Small intestine (tissue), 7 donors: Measurements from ENCODE around the gene LAMA2. TPM values are rescaled to one million over a fixed set of nuclear protein-coding genes. Genes with fewer than 3 reads are reported as not detected.
A peak's percentile ranks its signal among the peaks of the same experiment; 100 is the strongest.

ENCODE experiments used
- DNase-seq, 2 donors: peaks; one replicate each; pipeline versions ENCODE4 v3.0.0 to v3.0.0-alpha.2; 2013
- FAIRE-seq: peaks from 2 replicates; lab custom pipeline; 2012; peaks lifted over from hg19 to GRCh38; lab: Jason Lieb, UNC
- H3K27ac ChIP-seq, 3 donors: one replicate each; pipeline ENCODE4 v1.5.1; 2013; ENCODE audit warnings: low read length in 2 of 3, mild to moderate bottlenecking in 2 of 3, control low read depth in 1 of 3, inconsistent platforms in 1 of 3, low read depth in 1 of 3, moderate library complexity in 1 of 3
- H3K27me3 ChIP-seq, 3 donors: one replicate each; pipeline ENCODE4 v1.6.1; 2013; ENCODE audit warnings: low read length in 3 of 3, inconsistent platforms in 1 of 3; ENCODE audit not compliant: control insufficient read depth in 3 of 3, insufficient read depth in 3 of 3
- H3K36me3 ChIP-seq, 3 donors: one replicate each; pipeline ENCODE4 v1.6.1; 2013; ENCODE audit warnings: low read length in 3 of 3, inconsistent platforms in 1 of 3, low read depth in 1 of 3, mild to moderate bottlenecking in 1 of 3, moderate library complexity in 1 of 3; ENCODE audit not compliant: control insufficient read depth in 3 of 3, insufficient read depth in 2 of 3
- H3K4me1 ChIP-seq, 3 donors: one replicate each; pipeline ENCODE4 v1.6.1; 2013; ENCODE audit warnings: low read length in 2 of 3, inconsistent platforms in 1 of 3, low read depth in 1 of 3, mild to moderate bottlenecking in 1 of 3, moderate library complexity in 1 of 3; ENCODE audit not compliant: control insufficient read depth in 3 of 3, insufficient read depth in 2 of 3
- H3K4me3 ChIP-seq, 3 donors: one replicate each; pipeline ENCODE4 v1.5.1; 2013; ENCODE audit warnings: low read length in 3 of 3, control low read depth in 1 of 3, inconsistent platforms in 1 of 3, low read depth in 1 of 3, mild to moderate bottlenecking in 1 of 3, moderate library complexity in 1 of 3
- H3K9me3 ChIP-seq, 2 donors: one replicate each; pipeline ENCODE4 v1.6.1; 2013; ENCODE audit warnings: low read depth in 1 of 2, low read length in 1 of 2; ENCODE audit not compliant: control insufficient read depth in 2 of 2, insufficient read depth in 1 of 2
- WGBS, 3 donors: extraction: QIAGEN DNeasy Blood & Tissue Kit; methylation state at CpG; one replicate each; pipeline ENCODE4 v1.1.7; 2013; 5-methylcytosine and 5-hydroxymethylcytosine counted together
- polyA plus RNA-seq, 4 donors: library from polyadenylated mRNA; stranded (reverse) in 3 of 4; unstranded in 1 of 4; fragments of 200-250 nt in 3 of 4; fragments of 120-200 nt in 1 of 4; gene quantifications; one replicate each; pipeline versions ENCODE4 v1.2.1 to v1.2.3, GENCODE V29; 2013
- donor health status: healthy with polysubstance abuse.
- donor health status: control.
- donor health status: control.
- donor health status: Bipolar disorder and iron deficiency.
- donor health status: healthy.

LAMA2 gene
- polyA plus RNA-seq, 4 donors = 0.67 to 12.7 (median 1.1) TPM

DNA sequence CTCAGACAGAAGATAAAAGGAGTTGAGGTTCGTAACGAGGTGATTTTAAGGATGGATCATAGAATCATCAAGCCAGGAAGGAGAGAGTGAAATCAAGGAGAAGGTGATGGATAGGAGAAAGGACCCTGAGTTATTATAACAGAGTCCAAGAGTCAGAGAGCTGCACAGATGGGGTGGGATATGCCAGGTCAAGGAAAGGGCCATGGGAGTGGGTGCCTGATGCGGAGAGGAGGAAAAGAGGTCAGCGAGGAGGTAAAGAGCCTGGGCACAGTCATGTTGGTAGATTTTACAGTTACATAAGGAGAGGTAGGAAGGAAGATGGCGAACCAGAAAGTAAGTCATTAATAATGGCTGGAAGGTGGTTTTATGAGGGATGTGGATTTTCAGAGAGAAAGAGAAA is 114.9 kb downstream of the LAMA2 start:
- Histone ChIP-seq H3K4me3 (no peak overlapping the region), H3K9me3 (no peaks in the 10 kb centered on the region), H3K27ac (no peak overlapping the region), H3K36me3 (no peaks in the 10 kb centered on the region), H3K27me3 (no peaks in the 10 kb centered on the region), H3K4me1 (no peaks in the 10 kb centered on the region)
- DNase-seq = no peak
- 84 to 91% (median 85%) methylated on average over 5 of the region's 5 CpGs for WGBS, 3 donors
- FAIRE-seq = no peak

DNA sequence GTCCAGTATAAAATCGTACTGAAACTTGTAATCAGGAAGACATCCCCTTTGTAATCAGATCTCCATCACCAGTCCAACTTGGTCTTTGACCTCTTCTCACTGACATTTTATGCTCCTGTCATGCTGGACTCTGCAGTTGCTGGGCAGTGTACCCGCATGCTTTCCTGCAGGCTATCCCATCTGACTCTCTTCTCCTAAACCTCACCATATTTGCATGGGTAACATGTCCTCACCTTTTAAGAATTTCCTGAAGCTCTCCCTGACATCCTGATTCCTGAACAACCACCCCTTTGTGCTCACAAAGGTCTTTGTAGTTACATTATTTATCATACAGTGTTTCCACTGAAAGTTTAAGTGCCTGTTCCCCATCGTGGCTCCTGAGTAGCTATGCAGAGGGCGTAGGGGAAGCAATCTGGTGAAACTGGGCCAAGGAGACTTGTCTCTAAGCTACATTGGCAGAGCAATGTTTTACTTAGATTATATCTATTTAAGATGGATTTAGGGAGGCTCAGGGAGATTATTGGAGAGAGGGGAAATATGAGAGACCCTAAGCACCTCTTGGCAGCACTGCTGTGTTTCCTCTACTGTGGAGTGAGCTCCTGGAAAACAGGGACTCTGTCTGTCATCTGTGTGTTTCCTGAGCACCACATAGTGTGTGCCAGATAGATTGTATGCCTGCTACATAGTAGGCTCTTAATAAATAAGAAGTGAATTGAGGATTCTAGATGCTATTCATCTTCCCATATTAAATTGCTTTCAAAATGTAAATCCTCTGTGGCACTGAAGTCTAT is 124.0 kb downstream of the LAMA2 start:
- 50 to 53% (median 52%) methylated on average over 4 of the region's 4 CpGs for WGBS, 3 donors
- no peaks in the 10 kb centered on the region for H3K9me3 ChIP-seq
- H3K36me3 ChIP-seq = no peaks in the 10 kb centered on the region
- FAIRE-seq (no peak), DNase-seq (no peak)
- no peak overlapping the region for H3K4me3 ChIP-seq
- H3K27me3 ChIP-seq = no peaks in the 10 kb centered on the region
- H3K27ac ChIP-seq = no peak overlapping the region
- no peaks in the 10 kb centered on the region for H3K4me1 ChIP-seq

DNA sequence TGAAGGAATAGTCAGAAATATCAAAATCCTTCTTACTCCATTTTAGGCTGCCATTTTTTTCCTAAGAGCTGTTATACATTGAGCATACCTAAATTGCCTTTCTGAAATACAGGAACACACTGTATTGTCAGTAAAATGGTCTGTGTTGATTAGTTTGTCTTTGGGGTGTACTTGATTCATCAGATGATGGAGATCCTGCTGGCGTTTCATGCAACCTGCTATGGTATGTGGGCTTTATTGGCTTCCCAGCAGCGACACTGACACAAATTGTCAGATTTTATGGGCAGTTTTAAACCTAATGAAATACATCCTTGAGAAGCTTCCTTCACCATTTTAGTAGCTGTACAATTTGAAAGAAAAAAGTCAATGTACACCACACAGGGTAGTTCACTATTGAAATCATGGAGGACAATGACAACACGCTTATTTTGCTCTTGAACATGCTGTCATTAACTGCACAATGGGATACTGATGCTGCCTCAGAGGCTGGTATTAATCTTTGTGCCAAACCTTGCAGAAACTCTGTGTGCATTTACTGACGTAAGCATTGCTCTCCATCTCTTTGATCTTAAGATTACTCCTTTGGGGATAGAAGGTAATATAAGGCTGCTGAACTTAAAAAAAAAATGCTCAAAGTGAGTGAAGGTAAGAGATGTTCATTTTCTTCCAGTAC is 124.9 kb downstream of the LAMA2 start:
- no peak for FAIRE-seq
- H3K36me3 ChIP-seq = no peaks in the 10 kb centered on the region

DNA sequence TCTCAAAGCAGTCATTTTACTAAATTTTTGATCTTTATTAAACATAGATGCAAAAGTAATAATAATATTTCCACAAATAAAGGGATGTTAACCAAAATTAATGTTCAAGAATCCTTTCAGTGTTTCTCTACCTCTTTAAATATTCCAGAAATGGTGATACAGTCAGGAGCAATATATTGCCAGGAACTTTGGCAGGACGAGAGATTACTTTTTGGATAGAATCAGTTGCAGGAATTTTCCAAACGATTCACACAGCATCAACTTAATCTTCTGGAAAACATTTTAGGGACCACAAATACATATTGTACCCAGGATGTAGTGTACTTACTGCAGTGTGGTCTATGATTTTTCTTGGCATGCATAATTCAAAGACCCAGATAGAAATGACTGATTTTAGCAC is 125.7 kb downstream of the LAMA2 start:
- WGBS, 3 donors = 50 to 81% (median 64%) methylated on average over 2 of the region's 2 CpGs
- H3K4me1 ChIP-seq = no peaks in the 10 kb centered on the region
- no peak for DNase-seq
- FAIRE-seq = no peak
- no peak overlapping the region for H3K27ac ChIP-seq
- H3K9me3 ChIP-seq = no peaks in the 10 kb centered on the region
- H3K36me3 ChIP-seq = no peaks in the 10 kb centered on the region
- H3K27me3 ChIP-seq = no peaks in the 10 kb centered on the region
- H3K4me3 ChIP-seq = no peak overlapping the region

More for the DNA sequence above, 124.9 kb downstream of the LAMA2 start:
- H3K9me3 ChIP-seq = no peaks in the 10 kb centered on the region
- no peaks in the 10 kb centered on the region for H3K4me1 ChIP-seq
- H3K27me3 ChIP-seq = no peaks in the 10 kb centered on the region
- no peak overlapping the region for H3K27ac ChIP-seq
- no peak overlapping the region for H3K4me3 ChIP-seq
- DNase-seq = no peak
- WGBS, 3 donors = 69 to 86% (median 79%) methylated on average over 4 of the region's 4 CpGs

DNA sequence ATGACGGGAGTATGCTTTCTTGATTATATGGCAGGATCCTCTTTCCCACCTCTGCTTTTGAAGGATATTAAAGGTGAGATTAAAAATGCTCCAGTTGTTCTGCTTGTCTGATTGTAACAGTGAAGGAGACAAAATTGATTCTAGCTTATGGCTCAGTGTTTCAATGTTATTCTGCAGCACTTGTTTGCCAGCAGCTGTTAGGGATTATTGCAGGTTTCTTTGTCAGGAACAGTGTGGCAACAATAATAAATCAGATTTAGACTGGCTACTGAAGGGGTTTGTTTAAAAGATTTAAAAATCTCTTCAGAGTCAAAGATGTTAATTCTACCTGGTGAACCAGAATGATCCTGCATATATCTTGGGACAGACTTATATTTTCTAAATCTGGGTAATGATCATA is 126.9 kb downstream of the LAMA2 start:
- FAIRE-seq (no peak), DNase-seq (no peak)
- Histone ChIP-seq H3K36me3 (no peaks in the 10 kb centered on the region), H3K27ac (no peak overlapping the region), H3K4me1 (no peaks in the 10 kb centered on the region), H3K4me3 (no peak overlapping the region), H3K9me3 (no peaks in the 10 kb centered on the region), H3K27me3 (no peaks in the 10 kb centered on the region)
- 79 to 91% (median 87%) methylated on average over 1 of the region's 1 CpG for WGBS, 3 donors

DNA sequence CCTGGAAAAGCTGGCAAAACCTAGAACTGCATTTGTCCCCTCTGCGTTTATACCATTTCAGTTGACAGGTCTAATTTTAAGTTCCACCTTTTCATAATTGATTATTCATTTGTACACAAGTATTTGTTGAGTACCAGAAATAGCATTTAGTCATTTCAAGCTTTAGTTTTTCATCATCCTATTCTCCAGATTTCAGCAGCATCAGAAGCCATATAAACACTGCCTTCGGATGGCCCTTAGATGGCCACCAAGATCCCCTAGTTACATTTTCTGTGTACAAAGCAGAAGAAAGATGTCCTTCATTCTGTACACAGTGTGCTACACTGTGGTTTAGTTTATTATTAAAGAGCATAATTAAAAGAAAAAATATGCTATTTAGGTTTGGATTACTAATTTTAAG is 131.4 kb downstream of the LAMA2 start:
- H3K9me3 ChIP-seq = no peaks in the 10 kb centered on the region
- FAIRE-seq (no peak), DNase-seq (no peak)
- 70 to 88% (median 87%) methylated on average over 2 of the region's 2 CpGs for WGBS, 3 donors
- no peaks in the 10 kb centered on the region for H3K27me3 ChIP-seq
- no peaks in the 10 kb centered on the region for H3K4me1 ChIP-seq
- H3K27ac ChIP-seq = no peak overlapping the region
- H3K4me3 ChIP-seq = no peak overlapping the region
- no peaks in the 10 kb centered on the region for H3K36me3 ChIP-seq

DNA sequence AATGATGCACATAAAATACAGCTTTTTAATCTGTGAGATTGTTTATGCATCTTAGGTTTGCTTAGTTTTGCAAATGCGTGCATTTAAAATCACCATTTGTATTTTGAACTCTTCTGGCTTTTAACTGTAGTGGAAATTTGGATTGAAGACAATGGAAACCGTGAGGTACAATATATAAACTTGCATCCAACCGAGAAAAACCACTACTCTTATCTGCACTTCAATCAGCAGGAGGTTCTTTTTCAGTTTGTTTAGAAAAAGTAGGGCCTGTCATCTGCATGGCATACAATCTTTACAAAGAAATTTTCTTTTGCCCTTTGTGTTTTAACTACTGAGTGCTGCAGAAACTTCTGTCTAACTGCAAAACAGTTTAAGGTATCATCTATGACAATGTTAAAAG is 132.8 kb downstream of the LAMA2 start:
- H3K9me3 ChIP-seq = no peaks in the 10 kb centered on the region
- H3K27me3 ChIP-seq = no peaks in the 10 kb centered on the region
- no peak overlapping the region for H3K4me3 ChIP-seq
- FAIRE-seq = no peak
- H3K27ac ChIP-seq = no peak overlapping the region
- H3K36me3 ChIP-seq = no peaks in the 10 kb centered on the region
- 47 to 57% (median 54%) methylated on average over 3 of the region's 3 CpGs for WGBS, 3 donors
- H3K4me1 ChIP-seq = no peaks in the 10 kb centered on the region
- no peak for DNase-seq

DNA sequence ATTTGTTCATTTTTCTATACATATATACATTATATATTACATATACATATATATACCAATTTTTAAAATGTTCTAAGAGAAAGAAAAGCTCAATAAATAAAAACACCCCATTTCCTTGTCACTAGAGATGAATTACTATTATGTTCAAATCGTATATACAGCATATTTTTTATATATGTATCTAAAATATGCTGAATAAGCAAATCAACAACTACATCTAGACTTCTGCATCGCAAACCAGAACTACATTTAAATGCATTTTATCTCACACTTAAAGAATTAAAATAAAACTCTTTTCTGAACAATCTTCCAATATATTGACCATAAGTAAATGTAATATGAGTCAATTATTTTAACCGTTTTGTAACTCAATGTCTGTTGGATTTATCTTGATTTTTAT is 133.9 kb downstream of the LAMA2 start:
- Histone ChIP-seq H3K36me3 (no peaks in the 10 kb centered on the region), H3K27me3 (no peaks in the 10 kb centered on the region), H3K27ac (no peak overlapping the region), H3K9me3 (no peaks in the 10 kb centered on the region), H3K4me1 (no peaks in the 10 kb centered on the region), H3K4me3 (no peak overlapping the region)
- DNase-seq (no peak), FAIRE-seq (peak; percentile 55)
- 82 to 86% (median 86%) methylated on average over 3 of the region's 3 CpGs for WGBS, 3 donors
